GM21786 (cell line): ENCODE measurements around the gene SSPN.
"Not testable (repeated sequence)": the region's sequence is repeated elsewhere in the genome, so short reads cannot be mapped to it uniquely, and the experiment has no call there.

Source experiments
- ATAC-seq: cut with Tn5 transposase; IDR thresholded peaks from one replicate; pipeline ENCODE4 v1.9.1; 2021; ENCODE audit not compliant: unreplicated experiment

Gene SSPN

DNA sequence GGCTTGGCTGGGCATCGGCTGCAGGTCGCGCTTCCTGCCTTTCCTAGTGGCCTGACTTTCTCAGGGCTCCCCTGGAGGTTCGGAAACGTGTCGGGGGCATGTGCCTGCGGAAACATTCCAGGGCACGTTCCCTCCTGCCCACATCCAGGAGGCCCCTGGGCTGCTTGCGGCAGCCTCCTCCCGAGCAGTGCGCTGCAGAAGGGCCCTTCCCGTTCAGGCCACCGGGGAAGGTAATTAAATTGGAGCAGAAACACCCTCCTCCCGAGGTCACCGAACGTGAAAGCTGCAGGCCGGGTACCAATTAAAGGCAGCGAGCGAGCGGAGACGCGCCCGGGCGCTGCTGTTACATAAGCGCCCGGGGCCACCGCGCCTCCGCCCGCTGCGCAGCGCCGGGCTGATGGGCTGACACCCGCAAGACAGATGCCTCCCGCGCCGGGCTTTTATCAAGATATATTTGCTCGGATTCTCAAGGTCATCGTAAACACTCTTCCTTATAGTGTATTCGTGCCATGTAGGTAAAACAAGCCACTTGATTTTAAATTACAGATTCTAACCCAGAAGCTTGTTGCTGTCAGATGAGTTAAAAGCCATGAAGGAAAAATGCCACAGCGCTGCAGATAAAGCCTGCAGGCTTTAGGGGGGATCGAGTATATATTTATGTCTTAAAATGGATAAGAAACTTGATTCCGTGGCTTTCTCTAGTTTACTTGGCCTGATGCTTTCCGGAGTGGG, 31.4 kb downstream of the SSPN start:
- no peak for ATAC-seq

DNA sequence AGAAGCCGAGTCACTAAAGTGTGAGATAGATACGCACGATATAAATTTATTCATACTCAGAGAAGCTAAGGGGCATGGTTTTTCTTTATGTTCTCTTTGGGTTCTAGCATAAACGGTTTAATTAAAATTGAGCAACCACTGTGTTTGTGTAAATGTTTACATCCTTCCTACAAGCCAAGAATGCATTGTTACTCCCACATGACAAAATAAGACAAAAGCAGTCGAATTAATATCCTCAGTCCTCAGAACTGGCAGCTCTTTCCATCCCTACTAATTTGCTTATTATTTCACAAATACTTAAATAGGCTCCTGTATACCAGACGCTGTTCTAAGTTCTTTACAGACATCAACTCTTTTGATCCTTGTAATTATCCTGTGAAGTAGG, 32.0 kb downstream of the SSPN start:
- ATAC-seq, result no peak

DNA sequence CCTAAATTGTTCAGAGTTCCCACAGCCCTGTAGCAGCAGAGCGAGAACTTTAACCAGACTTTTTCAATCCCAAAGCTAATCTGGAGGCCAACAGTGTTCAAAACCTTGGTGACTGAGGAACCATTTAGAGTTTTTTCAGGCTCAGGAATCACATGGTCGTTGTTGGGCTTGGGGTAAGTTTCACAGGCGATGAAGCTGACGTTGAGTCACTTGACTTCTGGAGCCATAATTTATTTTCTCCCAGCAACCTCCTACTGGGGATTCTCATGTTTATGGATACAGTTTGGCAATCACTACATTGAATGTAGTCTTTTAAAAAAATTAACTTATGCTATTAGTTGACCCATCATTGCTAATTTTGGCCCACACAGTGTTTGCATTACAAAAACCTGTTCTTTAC, 34.5 kb downstream of the SSPN start:
- no peak for ATAC-seq

DNA sequence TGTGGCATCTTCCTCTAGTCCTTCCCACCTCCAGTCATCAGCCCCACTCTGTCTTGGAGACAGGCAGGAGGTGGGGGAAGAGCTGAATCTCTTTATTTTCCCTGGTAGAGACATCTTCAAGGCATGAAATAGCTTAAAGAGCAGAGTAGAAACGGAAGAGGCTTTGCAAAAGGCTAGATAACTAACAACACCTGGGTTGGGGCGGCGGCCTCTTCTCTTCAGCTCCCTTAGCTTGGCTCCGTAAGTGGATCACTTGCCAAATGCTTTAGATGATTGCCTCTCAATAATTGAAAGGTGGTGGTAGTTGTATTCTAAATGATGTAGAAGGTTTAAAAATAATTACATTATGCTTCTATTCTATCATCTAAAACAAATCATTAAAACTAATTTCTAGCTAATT, 36.1 kb downstream of the SSPN start:
- no peak for ATAC-seq

DNA sequence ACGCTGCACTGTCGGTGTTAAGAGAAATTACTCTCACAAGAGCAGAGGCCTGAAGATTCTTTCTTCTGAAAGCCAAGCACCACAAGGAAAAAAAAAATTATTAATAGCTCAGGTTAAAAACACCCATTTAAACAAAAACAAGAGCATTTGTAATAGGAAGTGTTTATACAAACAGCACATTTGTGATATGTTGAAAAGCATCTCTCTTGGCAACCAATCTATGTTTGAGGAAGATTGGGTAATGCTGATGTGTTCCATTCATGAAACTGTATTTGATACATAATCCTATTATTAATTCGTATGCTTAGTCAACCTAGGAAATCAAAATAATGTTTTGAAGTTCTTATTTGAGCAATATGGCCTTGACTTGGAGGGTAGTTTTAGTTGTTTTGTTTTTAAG, 36.5 kb downstream of the SSPN start:
- no peak for ATAC-seq

DNA sequence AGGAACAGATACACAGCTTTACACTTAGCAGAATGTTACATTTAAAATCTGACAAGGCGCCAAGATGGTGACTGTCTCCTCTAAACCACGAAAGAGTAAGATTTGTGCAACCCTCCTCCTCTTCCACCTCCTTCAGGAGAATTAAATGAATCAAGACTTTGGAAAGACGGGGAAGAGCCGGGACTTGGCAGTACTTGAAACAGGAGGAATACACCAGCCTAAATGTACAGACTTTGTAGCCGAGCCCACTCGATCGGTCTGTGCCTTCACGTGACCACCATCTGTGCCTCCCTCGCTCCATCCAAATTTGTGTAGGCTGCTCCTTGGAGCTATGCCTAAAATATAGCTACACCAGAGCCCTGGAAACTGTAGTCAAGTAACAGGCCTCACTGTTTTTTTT, 38.3 kb downstream of the SSPN start:
- ATAC-seq, result no peak

DNA sequence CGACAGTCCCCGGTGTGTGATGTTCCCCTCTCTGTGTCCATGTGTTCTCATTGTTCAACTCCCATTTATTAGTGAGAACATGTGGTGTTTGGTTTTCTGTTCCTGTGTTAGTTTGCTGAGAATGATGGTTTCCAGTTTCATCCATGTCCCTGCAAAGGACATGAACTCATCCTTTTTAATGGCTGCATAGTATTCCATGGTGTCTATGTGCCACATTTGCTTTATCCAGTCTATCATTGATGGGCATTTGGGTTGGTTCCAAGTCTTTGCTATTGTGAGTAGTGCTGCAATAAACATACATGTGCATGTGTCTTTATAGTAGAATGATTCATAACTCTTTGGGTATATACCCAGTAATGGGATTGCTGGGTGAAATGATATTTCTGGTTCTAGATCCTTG, 40.1 kb downstream of the SSPN start:
- ATAC-seq, result not testable (repeated sequence)

DNA sequence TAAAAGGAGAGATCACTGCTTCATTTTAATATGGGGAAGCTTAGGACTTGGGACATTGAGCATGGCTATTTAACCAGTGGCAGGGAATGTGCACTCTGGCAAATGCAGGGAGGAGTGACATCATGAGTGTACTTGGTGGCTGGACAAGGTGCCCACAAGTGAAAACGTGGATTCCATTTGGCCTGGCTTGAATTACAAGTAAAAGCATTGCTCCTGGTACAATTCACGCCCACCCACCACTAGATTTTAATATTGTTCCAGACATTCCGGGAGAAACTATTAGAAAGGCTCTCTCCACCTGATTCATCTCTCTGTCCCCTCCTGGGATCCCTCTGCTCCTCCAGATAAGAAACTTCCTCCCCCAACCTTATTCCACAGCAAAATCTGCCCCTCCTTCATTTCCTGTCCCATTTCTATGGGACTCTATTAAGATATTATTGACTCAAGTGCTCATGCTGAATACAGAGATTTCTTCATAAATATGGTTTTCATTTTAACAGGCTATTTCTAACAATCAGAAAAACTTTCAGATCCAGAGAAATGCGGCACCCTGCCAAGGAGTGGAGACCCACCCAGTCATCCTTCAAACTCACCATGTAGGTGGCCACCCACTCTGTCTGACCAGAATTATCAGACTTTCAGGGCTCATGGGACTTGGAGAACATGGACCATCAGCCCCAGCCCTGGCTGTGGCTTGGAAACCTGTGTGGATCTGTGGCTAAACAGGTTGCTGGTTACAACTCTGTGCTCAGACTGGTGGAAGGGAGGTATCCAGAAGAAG, 43.2 kb downstream of the SSPN start:
- no peak for ATAC-seq

DNA sequence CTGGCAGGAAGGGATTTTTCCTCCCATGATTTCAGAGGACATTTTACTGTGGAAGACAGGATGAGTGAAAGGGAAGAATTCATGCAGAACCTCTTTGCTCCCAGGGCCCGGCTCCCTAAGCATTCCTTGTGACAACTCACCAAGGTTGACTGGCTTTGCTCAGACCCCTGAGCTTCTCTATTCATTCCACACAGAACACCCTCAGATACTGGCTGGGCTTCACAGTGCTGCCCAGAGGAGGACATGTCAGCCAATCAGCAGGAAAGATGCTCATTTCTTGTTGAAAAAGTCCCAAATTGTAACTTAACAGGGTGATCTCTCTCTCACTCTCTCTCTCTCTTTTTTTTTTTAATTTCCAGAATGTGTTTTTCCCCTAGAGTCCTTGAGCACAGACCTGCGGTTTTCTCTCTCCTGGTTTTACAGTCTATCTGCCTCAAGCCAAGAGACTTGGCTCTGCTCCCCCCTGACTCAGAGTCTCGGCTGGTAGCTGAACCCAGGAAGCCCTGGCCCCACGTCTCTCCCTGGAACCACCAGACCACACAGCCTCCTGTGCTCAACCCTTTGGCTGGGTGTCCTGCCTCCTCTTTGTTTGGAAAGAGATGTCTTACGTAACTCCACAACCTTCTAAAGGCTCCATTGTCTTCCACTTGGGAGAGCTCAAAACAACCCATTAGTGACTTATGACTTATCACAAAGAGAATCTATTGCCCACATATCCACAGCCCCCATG, 43.9 kb downstream of the SSPN start:
- no peak for ATAC-seq

DNA sequence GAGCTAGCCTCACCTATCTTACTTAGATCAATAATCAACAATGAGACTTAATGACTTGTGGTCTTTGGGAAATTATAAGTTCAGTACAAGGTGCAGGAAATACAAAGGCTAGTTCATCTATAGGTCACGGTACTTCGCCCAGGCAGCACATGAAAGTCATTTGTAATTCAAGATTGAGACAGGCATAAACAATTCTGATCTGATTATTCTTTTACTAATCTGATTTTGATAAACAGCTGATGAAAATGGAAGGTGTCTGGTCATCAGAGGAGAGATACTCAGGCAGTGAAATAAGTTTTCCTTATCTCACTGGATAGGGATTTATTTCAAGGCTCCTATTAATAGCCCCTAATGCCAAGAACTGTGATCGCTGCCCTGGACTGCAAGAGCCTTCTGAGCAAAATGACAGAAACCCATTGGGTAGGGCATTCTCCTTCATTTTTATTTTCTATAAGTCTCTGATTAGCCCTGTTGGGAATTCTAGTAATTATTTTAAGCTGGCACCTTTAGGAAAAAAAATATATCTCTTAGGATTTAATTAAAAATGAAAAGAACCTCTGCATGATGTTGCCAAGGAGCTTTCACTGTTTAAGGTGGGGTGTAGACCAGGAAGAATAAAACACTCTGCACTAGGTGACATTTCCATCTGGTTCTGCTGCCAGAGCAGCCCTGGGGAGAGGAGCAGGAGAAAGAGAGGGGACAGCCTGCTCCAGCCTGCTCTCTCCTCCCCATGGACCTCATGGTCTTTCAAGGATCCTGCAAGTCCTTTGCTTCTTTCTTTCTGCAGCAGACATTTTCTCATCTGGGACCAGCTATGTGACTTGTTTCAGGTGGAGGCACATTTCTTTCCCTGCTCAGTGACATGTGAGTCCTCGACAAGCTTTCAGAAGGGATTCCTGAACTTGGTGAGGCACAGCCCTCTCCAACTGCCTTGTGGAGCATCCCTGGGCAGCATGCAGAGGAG, 44.8 kb downstream of the SSPN start:
- no peak for ATAC-seq

DNA sequence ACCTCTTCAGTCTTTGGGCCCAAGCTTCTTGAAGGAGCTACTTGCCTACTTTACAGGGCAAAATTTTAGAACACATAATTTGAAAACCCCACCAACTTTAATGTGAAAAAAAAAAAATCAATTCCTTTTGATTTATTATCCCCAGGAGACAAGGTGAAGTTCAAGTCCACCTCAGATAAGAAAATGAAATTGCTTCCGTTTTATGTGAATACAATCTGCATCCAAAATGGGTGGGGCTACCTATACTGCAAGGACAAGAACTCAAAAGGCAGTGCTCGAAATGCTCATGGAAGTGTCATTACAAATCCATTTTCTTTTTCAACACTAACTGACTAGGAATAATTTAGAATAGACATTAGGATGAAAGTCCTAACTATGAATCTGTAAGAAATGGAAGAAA, 45.7 kb downstream of the SSPN start:
- ATAC-seq, result no peak

DNA sequence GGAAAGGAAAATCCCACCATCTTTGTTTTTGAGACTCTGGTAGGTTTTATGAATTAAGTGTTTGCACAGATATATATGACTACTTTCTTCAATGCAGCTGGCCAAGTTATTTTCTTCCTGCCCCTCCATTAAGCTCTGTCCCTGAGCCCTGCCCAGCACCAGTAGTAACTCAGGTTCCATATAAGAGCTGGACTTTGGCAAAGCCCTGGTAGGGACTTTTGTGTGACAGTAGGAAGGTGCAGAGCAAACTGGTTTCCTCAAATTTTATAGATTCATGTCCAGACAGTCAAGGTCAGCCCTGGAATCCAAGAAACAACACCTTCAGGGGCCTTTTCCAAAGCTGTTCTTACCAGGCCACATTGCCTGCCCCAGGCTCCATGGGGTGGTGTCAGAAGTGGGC, 47.3 kb downstream of the SSPN start:
- ATAC-seq, result no peak

DNA sequence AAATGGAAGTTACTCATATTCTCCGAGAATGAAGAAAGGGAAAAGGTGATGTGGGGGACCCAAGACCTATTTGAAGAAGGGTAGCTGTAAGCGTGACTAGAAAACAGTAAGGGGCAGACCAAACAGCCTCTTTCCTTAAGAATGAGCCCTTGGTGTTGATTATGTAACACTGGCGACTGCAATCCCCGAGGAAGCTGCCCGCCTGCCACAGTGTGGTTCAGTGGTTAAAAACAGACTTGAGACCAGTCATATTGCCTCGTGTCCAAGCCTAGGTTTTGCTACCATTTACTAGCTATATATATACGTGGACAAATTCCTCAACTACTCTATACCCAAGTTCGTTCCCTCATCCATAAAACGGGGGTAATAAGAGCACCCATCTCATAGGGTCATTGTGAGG, 49.1 kb downstream of the SSPN start:
- no peak for ATAC-seq

DNA sequence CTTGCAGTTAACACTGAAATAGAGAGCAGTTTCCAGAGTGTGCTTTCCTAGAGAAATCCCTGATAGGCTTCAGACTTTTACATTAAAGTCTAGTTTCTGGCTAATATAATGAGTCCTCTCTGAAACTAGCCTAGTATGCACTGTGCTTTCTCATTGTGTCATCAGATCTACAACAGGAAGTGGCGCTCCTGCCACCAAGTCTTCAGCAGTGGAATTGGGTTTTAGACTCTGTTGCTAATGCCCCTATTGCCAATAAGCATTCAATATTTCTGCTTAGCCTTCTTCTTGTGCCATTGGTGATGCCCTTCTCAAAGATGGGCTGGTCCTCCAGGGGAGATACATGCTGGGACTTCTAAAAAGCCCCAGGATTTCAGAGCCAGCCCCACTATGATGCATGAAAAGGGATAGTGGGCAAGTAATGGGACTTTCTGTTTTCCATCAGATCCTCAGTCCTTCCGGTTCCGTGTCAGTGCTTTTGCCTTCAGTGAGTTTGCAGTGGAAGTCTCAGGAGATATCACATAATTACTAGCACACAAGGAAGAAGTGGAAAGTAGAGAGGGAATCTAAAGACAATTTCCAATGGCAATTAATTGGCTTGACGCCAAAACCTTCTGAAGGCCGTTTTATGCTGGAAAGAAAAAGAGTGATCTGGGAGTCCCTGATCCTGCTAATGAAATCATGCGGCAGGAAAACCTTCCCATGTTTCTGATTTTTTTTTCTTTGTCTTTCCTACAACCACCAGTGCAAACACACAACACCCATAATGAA, 50.0 kb downstream of the SSPN start:
- no peak for ATAC-seq

DNA sequence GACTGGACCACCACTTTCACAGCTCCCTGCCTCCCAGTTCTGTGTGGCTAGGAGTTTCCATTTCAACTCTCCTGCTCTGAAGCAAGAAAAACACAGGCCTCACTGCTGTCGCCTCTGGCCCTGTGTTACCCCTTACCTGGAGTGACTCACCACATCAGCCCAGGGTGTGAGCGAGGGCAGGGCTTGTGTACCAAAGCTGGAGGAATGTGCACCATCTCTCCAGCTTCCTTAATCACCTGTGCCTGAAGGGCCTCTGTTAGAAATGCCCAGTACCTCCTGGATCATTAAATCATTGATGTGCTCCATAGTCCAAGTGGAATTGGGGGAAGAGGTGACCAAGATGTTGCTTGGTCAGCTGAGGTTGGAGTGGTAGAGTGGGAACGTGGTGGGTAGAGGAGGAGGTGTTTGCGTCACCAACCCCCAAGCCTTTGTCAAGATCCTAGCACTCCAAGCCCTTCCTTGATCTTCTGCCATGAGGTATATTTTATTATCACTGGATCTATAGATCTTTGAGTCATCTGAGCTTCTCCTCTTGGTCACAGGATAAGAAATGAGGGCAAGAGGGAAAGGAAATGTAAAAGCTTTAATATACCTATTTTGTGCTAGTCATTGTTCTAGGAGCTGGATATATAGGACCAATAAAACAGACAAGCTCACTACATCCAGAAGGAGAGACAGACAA, 51.3 kb downstream of the SSPN start:
- ATAC-seq, result no peak

DNA sequence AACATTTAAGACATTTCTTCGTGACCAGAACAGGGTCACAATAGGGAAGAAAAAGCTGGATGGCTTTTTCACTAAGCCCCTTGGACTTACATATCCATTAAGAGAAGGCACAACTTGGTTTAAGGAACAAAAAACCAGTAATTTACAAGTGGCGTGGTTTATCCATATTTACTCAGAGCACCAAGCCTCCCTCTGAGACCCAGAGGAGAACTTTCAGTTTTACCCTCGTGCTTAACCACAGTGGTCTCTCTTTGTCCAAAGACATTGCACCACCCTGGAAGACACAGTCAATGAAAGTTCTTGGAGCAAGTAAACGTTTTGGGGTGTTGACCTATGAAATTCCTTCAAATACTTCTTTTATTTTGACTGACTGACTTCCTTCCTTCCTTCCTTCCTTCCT, 52.5 kb downstream of the SSPN start:
- ATAC-seq, result no peak

DNA sequence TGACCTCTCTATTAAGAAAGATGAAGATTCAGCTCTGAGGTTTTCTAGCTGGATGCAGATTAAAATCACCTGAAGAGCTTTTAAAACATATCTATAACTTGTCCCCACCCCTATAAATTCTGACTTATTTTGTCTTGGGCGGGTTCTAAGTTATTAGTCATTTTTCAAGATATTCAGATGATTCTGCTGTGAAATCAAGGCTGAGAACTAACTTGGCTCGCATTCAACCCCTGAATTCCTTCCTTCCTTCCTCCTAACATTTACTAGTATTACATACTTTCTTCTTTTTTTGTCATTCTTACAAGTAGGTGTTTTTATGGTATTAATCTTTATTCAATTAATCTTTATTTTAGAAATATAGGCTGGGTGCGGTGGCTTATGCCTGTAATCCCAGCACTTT, 55.4 kb downstream of the SSPN start:
- ATAC-seq, result no peak

DNA sequence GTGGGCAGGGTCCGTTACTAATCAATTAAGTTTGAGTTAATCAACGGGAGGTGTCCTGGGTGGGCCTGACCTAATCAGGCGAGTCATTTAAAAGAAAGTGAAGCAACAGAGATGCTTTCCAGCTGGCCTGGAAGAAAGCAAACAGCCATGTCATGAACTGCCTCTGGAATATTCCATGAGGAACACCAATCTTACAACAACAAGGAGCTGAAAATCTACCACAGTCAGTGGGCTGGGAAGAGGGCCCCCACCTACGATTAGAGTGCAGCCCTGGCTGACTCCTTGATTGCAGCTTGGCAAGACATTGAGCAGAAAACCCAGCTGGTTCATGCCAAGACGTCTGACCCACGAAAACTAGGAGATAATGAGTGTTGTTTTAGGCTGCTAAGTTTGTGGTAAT, 56.2 kb downstream of the SSPN start:
- no peak for ATAC-seq

DNA sequence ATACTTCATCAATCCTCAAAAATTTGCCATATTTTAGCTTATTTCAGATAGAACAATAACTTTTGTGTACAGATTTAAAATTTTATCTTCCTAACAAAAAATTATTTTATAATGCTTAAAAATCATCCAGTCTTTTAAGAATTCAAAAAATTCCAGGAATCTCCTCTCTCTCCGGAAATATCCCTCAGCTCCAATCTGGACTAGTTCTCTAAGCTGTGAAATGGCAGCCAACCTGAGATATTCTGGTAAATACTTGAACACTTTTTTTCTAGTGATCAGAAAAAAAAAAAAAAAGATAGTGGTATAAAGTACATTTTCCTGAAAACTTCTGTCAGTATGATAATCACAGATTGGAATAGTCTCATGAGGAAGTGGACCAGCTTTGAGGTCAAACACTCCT, 57.6 kb downstream of the SSPN start:
- ATAC-seq, result no peak
